HL-60 (cell line): ENCODE data around the gene CSN3.

ENCODE experiments used
- CTCF ChIP-seq: IDR thresholded peaks from one replicate; pipeline ENCODE4 v1.5.1; 2011; ENCODE audit warnings: low read length, control low read depth, inconsistent platforms; ENCODE audit not compliant: insufficient read depth
- GABPA ChIP-seq: IDR thresholded peaks from 2 replicates; pipeline ENCODE4 v1.6.1; 2012; ENCODE audit warnings: low read depth
- POLR2AphosphoS5 ChIP-seq: IDR thresholded peaks from 2 replicates; pipeline ENCODE4 v1.6.1; 2012; ENCODE audit warnings: low read depth
- REST ChIP-seq: IDR thresholded peaks from 2 replicates; pipeline ENCODE4 v1.6.1; 2012; ENCODE audit warnings: low read depth; ENCODE audit not compliant: insufficient replicate concordance
- SPI1 ChIP-seq: IDR thresholded peaks from 2 replicates; pipeline ENCODE4 v1.6.1; 2012; ENCODE audit warnings: low read depth, mild to moderate bottlenecking, borderline replicate concordance

- TF ChIP-seq CTCF, result no peak
- TF ChIP-seq GABPA, result no peak
- no peak for TF ChIP-seq POLR2AphosphoS5
- no peak for TF ChIP-seq SPI1
- no peak for TF ChIP-seq REST
These were observed 38.8 kb upstream of the CSN3 start for GRCh38 chr4:70203601-70204000.
